Measurements from ENCODE around the gene NUP98.

Gene NUP98

GRCh38 chr11:3735827-3736226, 61.5 kb downstream of the NUP98 start:
- DNase-seq (ENCODE audit: extremely low read depth, low read depth), result no peak
- TF ChIP-seq, protein P1, sequence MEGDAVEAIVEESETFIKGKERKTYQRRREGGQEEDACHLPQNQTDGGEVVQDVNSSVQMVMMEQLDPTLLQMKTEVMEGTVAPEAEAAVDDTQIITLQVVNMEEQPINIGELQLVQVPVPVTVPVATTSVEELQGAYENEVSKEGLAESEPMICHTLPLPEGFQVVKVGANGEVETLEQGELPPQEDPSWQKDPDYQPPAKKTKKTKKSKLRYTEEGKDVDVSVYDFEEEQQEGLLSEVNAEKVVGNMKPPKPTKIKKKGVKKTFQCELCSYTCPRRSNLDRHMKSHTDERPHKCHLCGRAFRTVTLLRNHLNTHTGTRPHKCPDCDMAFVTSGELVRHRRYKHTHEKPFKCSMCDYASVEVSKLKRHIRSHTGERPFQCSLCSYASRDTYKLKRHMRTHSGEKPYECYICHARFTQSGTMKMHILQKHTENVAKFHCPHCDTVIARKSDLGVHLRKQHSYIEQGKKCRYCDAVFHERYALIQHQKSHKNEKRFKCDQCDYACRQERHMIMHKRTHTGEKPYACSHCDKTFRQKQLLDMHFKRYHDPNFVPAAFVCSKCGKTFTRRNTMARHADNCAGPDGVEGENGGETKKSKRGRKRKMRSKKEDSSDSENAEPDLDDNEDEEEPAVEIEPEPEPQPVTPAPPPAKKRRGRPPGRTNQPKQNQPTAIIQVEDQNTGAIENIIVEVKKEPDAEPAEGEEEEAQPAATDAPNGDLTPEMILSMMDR (IDR thresholded peaks at IDR 0.05; ENCODE audit: low read depth, low read length), result no peak

GRCh38 chr11:3732671-3733436, 64.5 kb downstream of the NUP98 start:
- TF ChIP-seq, protein P1 (IDR thresholded peaks at IDR 0.05; ENCODE audit: low read depth, low read length), result no peak
- DNase-seq (ENCODE audit: extremely low read depth, low read depth), result no peak

GRCh38 chr11:3723014-3723708, 74.2 kb downstream of the NUP98 start:
- peak; percentile 96 for DNase-seq (ENCODE audit: extremely low read depth, low read depth)
- TF ChIP-seq, protein P1 (IDR thresholded peaks at IDR 0.05; ENCODE audit: low read depth, low read length), result no peak

DNA sequence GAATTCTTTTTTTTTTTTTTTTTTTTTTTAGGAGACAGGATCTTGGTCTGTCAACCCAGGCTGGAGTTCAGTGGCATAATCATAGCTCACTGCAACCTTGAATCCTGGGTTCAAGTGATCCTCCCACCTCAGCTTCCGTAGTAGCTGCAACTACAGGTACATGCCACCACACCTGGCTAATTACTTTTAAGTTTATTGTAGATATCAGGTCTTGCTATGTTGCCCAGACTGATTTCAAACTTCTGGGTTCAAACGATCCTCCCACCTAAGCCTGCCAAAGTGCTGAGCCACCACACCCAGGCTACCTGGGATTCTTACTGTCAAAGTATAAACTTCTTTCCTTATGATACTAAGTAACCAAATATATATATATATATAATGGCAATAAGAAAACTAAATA, 75.3 kb downstream of the NUP98 start:
- TF ChIP-seq, protein P1 (IDR thresholded peaks at IDR 0.05; ENCODE audit: low read depth, low read length), result no peak
- no peak for DNase-seq (ENCODE audit: extremely low read depth, low read depth)

DNA sequence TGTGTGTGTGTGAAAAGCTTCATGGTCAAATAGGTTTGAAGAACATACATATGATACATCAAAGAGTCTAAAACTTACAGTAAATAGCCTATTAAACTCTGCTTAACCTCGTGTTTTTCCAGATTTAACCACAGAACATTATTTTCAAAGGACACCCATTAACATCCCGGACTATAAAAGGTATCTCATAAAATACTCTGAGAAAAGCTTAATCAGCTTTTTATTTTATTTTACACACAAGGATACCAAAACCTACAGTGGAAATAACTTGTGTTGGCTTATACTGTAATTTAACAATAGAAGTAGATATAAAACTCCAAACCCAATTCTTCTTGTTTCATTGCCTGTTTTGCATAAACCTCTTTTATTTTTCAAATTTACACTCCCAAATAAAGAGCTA, 76.4 kb downstream of the NUP98 start:
- TF ChIP-seq, protein P1 (IDR thresholded peaks at IDR 0.05; ENCODE audit: low read depth, low read length), result no peak
- DNase-seq (ENCODE audit: extremely low read depth, low read depth), result no peak

DNA sequence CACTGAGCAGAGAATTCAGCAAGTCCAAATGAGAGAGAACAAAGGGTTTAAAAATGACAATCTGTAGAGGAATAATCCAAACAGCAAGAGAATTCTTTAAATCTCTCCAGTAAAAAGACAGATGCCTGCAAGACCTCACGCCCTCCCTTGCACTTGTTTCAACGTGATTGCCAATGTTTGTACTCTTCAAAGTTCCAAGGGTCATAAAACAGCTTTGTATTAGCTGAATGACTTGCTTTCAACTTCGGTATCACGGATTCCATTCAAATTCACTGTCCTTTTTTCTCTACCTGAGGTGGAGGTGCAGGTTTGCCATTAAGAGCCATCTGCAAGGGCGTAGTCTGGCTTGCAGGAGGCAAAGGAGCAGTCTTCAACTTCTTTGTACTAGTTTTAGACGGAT, 85.1 kb downstream of the NUP98 start:
- TF ChIP-seq, protein P1 (IDR thresholded peaks at IDR 0.05; ENCODE audit: low read depth, low read length), result no peak
- no peak for DNase-seq (ENCODE audit: extremely low read depth, low read depth)
